ENCODE results near the gene SUFU.

DNA sequence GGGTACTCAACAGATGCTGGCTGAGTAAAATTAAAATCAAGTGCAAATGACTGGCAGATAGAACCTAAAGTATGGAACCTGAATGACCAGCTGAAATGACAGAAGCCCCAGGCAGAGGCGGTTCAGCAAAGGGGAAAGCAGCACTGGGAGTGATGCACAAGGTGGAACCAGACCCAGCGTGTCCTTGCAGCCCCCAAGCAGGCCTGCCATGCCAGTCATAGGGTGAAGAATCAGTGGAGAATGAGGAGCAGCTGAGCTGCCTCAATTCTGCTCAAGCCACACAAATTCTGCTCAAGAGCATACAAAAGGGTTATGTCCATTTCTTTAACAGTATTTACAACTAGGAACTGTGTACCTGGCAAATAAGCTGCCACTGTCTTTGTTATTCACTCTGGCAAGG is 10.0 kb upstream of the SUFU start:
- TF ChIP-seq EZH2 (IDR thresholded peaks at IDR 0.05; ENCODE audit: borderline replicate concordance, insufficient read depth, low read depth, low read length, poor library complexity, severe bottlenecking) = no peak
- TF ChIP-seq, protein P1, sequence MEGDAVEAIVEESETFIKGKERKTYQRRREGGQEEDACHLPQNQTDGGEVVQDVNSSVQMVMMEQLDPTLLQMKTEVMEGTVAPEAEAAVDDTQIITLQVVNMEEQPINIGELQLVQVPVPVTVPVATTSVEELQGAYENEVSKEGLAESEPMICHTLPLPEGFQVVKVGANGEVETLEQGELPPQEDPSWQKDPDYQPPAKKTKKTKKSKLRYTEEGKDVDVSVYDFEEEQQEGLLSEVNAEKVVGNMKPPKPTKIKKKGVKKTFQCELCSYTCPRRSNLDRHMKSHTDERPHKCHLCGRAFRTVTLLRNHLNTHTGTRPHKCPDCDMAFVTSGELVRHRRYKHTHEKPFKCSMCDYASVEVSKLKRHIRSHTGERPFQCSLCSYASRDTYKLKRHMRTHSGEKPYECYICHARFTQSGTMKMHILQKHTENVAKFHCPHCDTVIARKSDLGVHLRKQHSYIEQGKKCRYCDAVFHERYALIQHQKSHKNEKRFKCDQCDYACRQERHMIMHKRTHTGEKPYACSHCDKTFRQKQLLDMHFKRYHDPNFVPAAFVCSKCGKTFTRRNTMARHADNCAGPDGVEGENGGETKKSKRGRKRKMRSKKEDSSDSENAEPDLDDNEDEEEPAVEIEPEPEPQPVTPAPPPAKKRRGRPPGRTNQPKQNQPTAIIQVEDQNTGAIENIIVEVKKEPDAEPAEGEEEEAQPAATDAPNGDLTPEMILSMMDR (IDR thresholded peaks at IDR 0.05) = no peak

Data from B cell (primary cell).